Sigmoid colon (tissue), 4 donors: ENCODE data around the gene ACACA.

Experiments used
- CTCF ChIP-seq, 4 experiments: fragments of 450-650 bp in 3 of 4; fragments of 200-600 bp in 1 of 4; IDR thresholded peaks; one replicate each; pipeline ENCODE4 v1.5.1; 2016 to 2019; ENCODE audit warnings: antibody characterized with exemption in 4 of 4, mild to moderate bottlenecking in 3 of 4, moderate library complexity in 2 of 4
- POLR2A ChIP-seq, 2 donors: fragments of 450-650 bp; IDR thresholded peaks; one replicate each; pipeline ENCODE4 v1.6.1; 2016; ENCODE audit warnings: antibody characterized with exemption in 2 of 2, mild to moderate bottlenecking in 2 of 2, moderate library complexity in 2 of 2
- POLR2AphosphoS5 ChIP-seq, 4 donors: sonication (generic); formaldehyde crosslinking; IDR thresholded peaks; one replicate each; pipeline ENCODE4 v1.6.1; 2017; ENCODE audit warnings: antibody characterized with exemption in 4 of 4

GRCh38 chr17:37410357-37410756, 3.7 kb upstream of the ACACA start:
- no peak for TF ChIP-seq CTCF (IDR thresholded peaks at IDR 0.05)
- TF ChIP-seq POLR2AphosphoS5 (IDR thresholded peaks at IDR 0.05): no peak
- no peak for TF ChIP-seq POLR2A (IDR thresholded peaks at IDR 0.05)
